IMR-90 (cell line): ENCODE results near the gene LARP1. TPM values are rescaled to one million over a fixed set of nuclear protein-coding genes. Genes with fewer than 3 reads are reported as not detected.

ENCODE experiments used
- ATAC-seq: fragments of 200-7000 bp; cut with Tn5 transposase; 2 replicates; pipeline ENCODE4 v1.9.1; 2020; ENCODE audit warnings: low read depth, mild to moderate bottlenecking, moderate library complexity
- BruUV-seq: library from RNA; stranded (reverse); fragments of 400-500 nt; replicated peaks from 2 replicates; lab custom pipeline; 2021; lab: Mats Ljungman, UMichigan
- CTCF ChIA-PET: fragments of 300-600 bp; formaldehyde crosslinking; extraction: SDS; loops from one replicate; lab custom pipeline; 2021; ENCODE audit warnings: antibody characterized with exemption; lab: Yijun Ruan, JAX
- POLR2A ChIA-PET: fragments of 300-600 bp; sonication (Branson Sonifier 250); formaldehyde crosslinking; loops from one replicate; lab custom pipeline; 2022; ENCODE audit warnings: antibody characterized with exemption; ENCODE audit not compliant: unreplicated experiment; lab: Charles Lee
- DNase-seq: peaks from one replicate; pipeline ENCODE4 v3.0.0; 2013
- H2AFZ ChIP-seq: replicated peaks from 2 replicates; pipeline ENCODE3; 2013; ENCODE audit warnings: low read length, mild to moderate bottlenecking; ENCODE audit not compliant: poor library complexity
- H2AK5ac ChIP-seq: 2 replicates; pipeline ENCODE4 v1.6.1; 2013; ENCODE audit warnings: low read depth, low read length, inconsistent platforms
- H2AK9ac ChIP-seq: replicated peaks from 2 replicates; pipeline ENCODE3; 2013; ENCODE audit warnings: mild to moderate bottlenecking, low read depth, low read length, moderate library complexity; ENCODE audit not compliant: poor library complexity
- H2BK120ac ChIP-seq: 2 replicates; pipeline ENCODE4 v1.6.1; 2013; ENCODE audit warnings: low read depth, low read length, inconsistent platforms
- H2BK15ac ChIP-seq: 3 replicates; pipeline ENCODE4 v1.6.1; 2013; ENCODE audit warnings: low read depth, low read length, inconsistent platforms
- H2BK20ac ChIP-seq: 2 replicates; pipeline ENCODE4 v1.6.1; 2013; ENCODE audit warnings: low read depth, mild to moderate bottlenecking, inconsistent platforms, low read length, moderate library complexity
- H2BK5ac ChIP-seq: 2 replicates; pipeline ENCODE4 v1.6.1; 2013; ENCODE audit warnings: mild to moderate bottlenecking, low read depth, low read length, inconsistent platforms; ENCODE audit not compliant: poor library complexity, severe bottlenecking
- H3K14ac ChIP-seq: replicated peaks from 2 replicates; pipeline ENCODE4 v1.6.1; 2013; ENCODE audit warnings: low read depth, low read length, inconsistent platforms
- H3K18ac ChIP-seq: 2 replicates; pipeline ENCODE4 v1.6.1; 2013; ENCODE audit warnings: low read depth, low read length, control low read depth
- H3K23ac ChIP-seq: 2 replicates; pipeline ENCODE4 v1.6.1; 2013; ENCODE audit warnings: low read depth, low read length, inconsistent platforms
- H3K27ac ChIP-seq: 2 replicates; pipeline ENCODE4 v1.5.1; 2013; ENCODE audit warnings: mild to moderate bottlenecking, control low read depth, low read length; ENCODE audit not compliant: insufficient read depth
- H3K27me3 ChIP-seq: 2 replicates; pipeline ENCODE4 v1.6.1; 2013; ENCODE audit warnings: low read length; ENCODE audit not compliant: control insufficient read depth, insufficient read depth
- H3K36me3 ChIP-seq: 2 replicates; pipeline ENCODE4 v1.6.1; 2013; ENCODE audit warnings: low read length, mixed read lengths; ENCODE audit not compliant: control insufficient read depth, insufficient read depth
- H3K4ac ChIP-seq: 2 replicates; pipeline ENCODE4 v1.6.1; 2013; ENCODE audit warnings: low read depth, low read length, inconsistent platforms
- H3K4me1 ChIP-seq: 2 replicates; pipeline ENCODE4 v1.6.1; 2013; ENCODE audit warnings: low read length, mixed read lengths; ENCODE audit not compliant: control insufficient read depth, insufficient read depth
- H3K4me2 ChIP-seq: 2 replicates; pipeline ENCODE4 v1.6.1; 2013; ENCODE audit warnings: low read depth, mild to moderate bottlenecking, control low read depth, low read length, moderate library complexity
- H3K4me3 ChIP-seq: 2 replicates; pipeline ENCODE4 v1.5.1; 2013; ENCODE audit warnings: low read depth, mild to moderate bottlenecking, control low read depth, low read length, moderate library complexity; ENCODE audit not compliant: insufficient read depth
- H3K56ac ChIP-seq: 2 replicates; pipeline ENCODE4 v1.6.1; 2013; ENCODE audit warnings: low read length, inconsistent platforms; ENCODE audit not compliant: insufficient read depth; ENCODE audit errors: extremely low read depth
- H3K79me1 ChIP-seq, 2 experiments: 2 replicates each; pipeline ENCODE4 v1.6.1; 2013; ENCODE audit warnings: low read length in 2 of 2, inconsistent platforms in 1 of 2, low read depth in 1 of 2
- H3K9ac ChIP-seq: 2 replicates; pipeline ENCODE4 v1.6.1; 2013; ENCODE audit warnings: low read depth, low read length, control low read depth
- H3K9me1 ChIP-seq: 2 replicates; pipeline ENCODE4 v1.6.1; 2013; ENCODE audit warnings: low read length, inconsistent platforms; ENCODE audit not compliant: insufficient read depth
- H3K9me3 ChIP-seq: 2 replicates; pipeline ENCODE4 v1.6.1; 2013; ENCODE audit warnings: low read length; ENCODE audit not compliant: control insufficient read depth, insufficient read depth
- H4K20me1 ChIP-seq: 2 replicates; pipeline ENCODE4 v1.6.1; 2013; ENCODE audit warnings: low read length, inconsistent platforms; ENCODE audit not compliant: insufficient read depth
- H4K5ac ChIP-seq: 2 replicates; pipeline ENCODE4 v1.6.1; 2013; ENCODE audit warnings: mild to moderate bottlenecking, low read depth, low read length, control low read depth
- H4K8ac ChIP-seq, 2 experiments: 2 replicates each; pipeline ENCODE4 v1.6.1; 2013; ENCODE audit warnings: low read depth in 2 of 2, low read length in 2 of 2, control low read depth in 1 of 2, inconsistent platforms in 1 of 2
- H4K91ac ChIP-seq: 2 replicates; pipeline ENCODE4 v1.6.1; 2013; ENCODE audit warnings: low read depth, low read length, inconsistent platforms; ENCODE audit not compliant: insufficient read depth
- BHLHE40 ChIP-seq: fragments of 150-350 bp; IDR thresholded peaks from 2 replicates; pipeline ENCODE4 v1.6.1; 2016; ENCODE audit warnings: mild to moderate bottlenecking, low read depth, low read length
- CEBPB ChIP-seq: IDR thresholded peaks from 2 replicates; pipeline ENCODE4 v1.6.1; 2012; ENCODE audit warnings: low read depth, low read length, improper control_type of control experiment
- CHD1 ChIP-seq: IDR thresholded peaks from 2 replicates; pipeline ENCODE4 v1.6.1; 2012; ENCODE audit warnings: low read depth, low read length, improper control_type of control experiment
- CTCF ChIP-seq: conservative IDR thresholded peaks from 2 replicates; pipeline ENCODE4 v1.5.1; 2012; ENCODE audit warnings: mild to moderate bottlenecking, low read depth, low read length, improper control_type of control experiment
- ELK1 ChIP-seq: fragments of 150-350 bp; IDR thresholded peaks from 2 replicates; pipeline ENCODE4 v1.6.1; 2016; ENCODE audit warnings: low read depth, mild to moderate bottlenecking, low read length, moderate library complexity, borderline replicate concordance
- FOS ChIP-seq: fragments of 150-350 bp; IDR thresholded peaks from 2 replicates; pipeline ENCODE4 v1.6.1; 2016; ENCODE audit warnings: low read depth, low read length
- MAFK ChIP-seq: IDR thresholded peaks from 2 replicates; pipeline ENCODE4 v1.6.1; 2012; ENCODE audit warnings: low read depth, low read length, improper control_type of control experiment
- MAZ ChIP-seq: IDR thresholded peaks from 2 replicates; pipeline ENCODE4 v1.6.1; 2012; ENCODE audit warnings: low read depth, mild to moderate bottlenecking, low read length, improper control_type of control experiment, moderate library complexity, borderline replicate concordance
- MXI1 ChIP-seq: IDR thresholded peaks from 2 replicates; pipeline ENCODE4 v1.6.1; 2012; ENCODE audit warnings: low read depth, mild to moderate bottlenecking, low read length, moderate library complexity, borderline replicate concordance
- NFE2L2 ChIP-seq: fragments of 150-350 bp; IDR thresholded peaks from 2 replicates; pipeline ENCODE4 v1.6.1; 2016; ENCODE audit warnings: low read depth, mild to moderate bottlenecking, low read length
- POLR2A ChIP-seq: IDR thresholded peaks from 2 replicates; pipeline ENCODE4 v1.6.1; 2012; ENCODE audit warnings: mild to moderate bottlenecking, low read depth, low read length
- RAD21 ChIP-seq: IDR thresholded peaks from 2 replicates; pipeline ENCODE4 v1.6.1; 2012; ENCODE audit warnings: low read length, improper control_type of control experiment
- RCOR1 ChIP-seq: IDR thresholded peaks from 2 replicates; pipeline ENCODE4 v1.6.1; 2012; ENCODE audit warnings: mild to moderate bottlenecking, low read length, improper control_type of control experiment; ENCODE audit not compliant: insufficient replicate concordance
- RFX5 ChIP-seq: IDR thresholded peaks from 2 replicates; pipeline ENCODE4 v1.8.0; 2012; ENCODE audit warnings: low read depth, mild to moderate bottlenecking, low read length, moderate library complexity
- SMC3 ChIP-seq: fragments of 150-350 bp; IDR thresholded peaks from 2 replicates; pipeline ENCODE4 v1.6.1; 2016; ENCODE audit warnings: low read depth, mild to moderate bottlenecking, antibody characterized with exemption, low read length, moderate library complexity
- USF2 ChIP-seq: fragments of 150-350 bp; IDR thresholded peaks from 2 replicates; pipeline ENCODE4 v1.6.1; 2017; ENCODE audit warnings: mild to moderate bottlenecking, antibody characterized with exemption, low read length, low read depth
- WGBS, 2 experiments: methylation state at CpG; one replicate each; pipeline versions ENCODE4 v1.1.5 to v1.1.7; 2013; ENCODE audit warnings: missing lambda C conversion rate in 2 of 2; ENCODE audit not compliant: insufficient read length in 1 of 2; ENCODE audit errors: extremely low coverage in 2 of 2; 5-methylcytosine and 5-hydroxymethylcytosine counted together
- dilution Hi-C: fragments of 300-500 bp; cut with HindIII; formaldehyde crosslinking; loops from one replicate; pipeline ENCODE4 v1.14.3; 2018; ENCODE audit warnings: low sequenced_read_pairs; ENCODE audit not compliant: unreplicated experiment
- in situ Hi-C: fragments of 300-500 bp; cut with MboI; formaldehyde crosslinking; loops from 3 replicates; pipeline ENCODE4 v1.14.3; 2019; ENCODE audit warnings: low sequenced_read_pairs, inconsistent platforms, mixed read lengths
- intact Hi-C: fragments of 100-400 bp; cut with micrococcal nuclease; formaldehyde crosslinking; loops from 2 replicates; pipeline ENCODE4 v1.10.0; 2022
- polyA plus RNA-seq, 3 experiments: library from polyadenylated mRNA; depleted of rRNA; stranded (reverse); fragments of >200 nt; gene quantifications; 2 replicates each; pipeline ENCODE4 v1.2.3, GENCODE V29; 2012; ENCODE audit warnings: low replicate concordance in 1 of 3
- total RNA-seq: library from RNA; depleted of rRNA; stranded (reverse); fragments of >200 nt; gene quantifications from 2 replicates; pipeline ENCODE4 v1.2.3, GENCODE V29; 2012

LARP1 gene
- total and polyA plus RNA-seq, 2 of the 4 experiments (the other 2 are of a cell fraction), result 47.3 to 77.4 TPM

GRCh38 chr5:154802050-154802449 is 46.9 kb downstream of the LARP1 start:
- Histone ChIP-seq H2BK15ac (no peak overlapping the region), H2AK5ac (no peak overlapping the region), H3K4me2 (no peak overlapping the region), H3K9ac (no peak overlapping the region), H4K20me1 (peaks cover 28% of the 10 kb centered on the region; the same call in 1 of the 2 replicates), H3K27me3 (no peaks in the 10 kb centered on the region), H3K9me3 (no peaks in the 10 kb centered on the region), H2AFZ (no peak overlapping the region), H3K14ac (no peak overlapping the region), H4K5ac (no peak overlapping the region), H3K18ac (no peak overlapping the region), H4K8ac (no peak overlapping the region), H3K27ac (no peak overlapping the region), H2BK20ac (no peak overlapping the region), H2BK5ac (no peak overlapping the region), H3K79me1 (peaks cover 46 to 70% of the 10 kb centered on the region in 2 experiments), H3K4me3 (no peak overlapping the region), H3K36me3 (peaks cover 62% of the 10 kb centered on the region), H3K9me1 (peaks cover 25% of the 10 kb centered on the region), H3K56ac (no peak overlapping the region), H2AK9ac (no peak overlapping the region), H3K4ac (no peak overlapping the region), H3K23ac (no peak overlapping the region), H2BK120ac (no peak overlapping the region), H4K91ac (no peak overlapping the region), H3K4me1 (peaks cover 8% of the 10 kb centered on the region)
- dilution Hi-C loops, result no loop called here
- ChIA-PET CTCF (no interaction called here), POLR2A (no interaction called here)
- ATAC-seq (no peak), DNase-seq (no peak)
- in situ Hi-C loops, result loop anchor here (5.0 to 25.0 kb wide), 3 partner anchors 45 to 340 kb away; partner anchors contain the start of gene LARP1
- intact Hi-C loops, result no loop called here
- no peak for TF ChIP-seq BHLHE40
- TF ChIP-seq CEBPB, result no peak
- TF ChIP-seq POLR2A, result no peak
- TF ChIP-seq RFX5, result no peak
- no peak for TF ChIP-seq RCOR1
- TF ChIP-seq USF2, result no peak
- TF ChIP-seq MAZ, result no peak
- no peak for TF ChIP-seq FOS
- no peak for TF ChIP-seq CHD1
- TF ChIP-seq SMC3, result no peak
- no peak for TF ChIP-seq MXI1
- TF ChIP-seq RAD21, result no peak
- no peak for TF ChIP-seq CTCF
- no peak for TF ChIP-seq ELK1
- TF ChIP-seq MAFK, result no peak
- no peak for TF ChIP-seq NFE2L2
- WGBS, 2 experiments, result no CpG with 5 or more reads among the region's 9 CpGs
- BruUV-seq, result no TSS peak
